ENCODE results near the gene CD86. TPM values are rescaled to one million over a fixed set of nuclear protein-coding genes. Genes with fewer than 3 reads are reported as not detected.

Gene CD86
- total and polyA plus RNA-seq, 4 donors: 1.7 to 4.0 (median 2.6) TPM

- no peak overlapping the region for H3K27ac ChIP-seq (ENCODE audit: low read depth in 1 of 2, low read length in 2 of 2)
- H3K4me1 ChIP-seq (ENCODE audit: control insufficient read depth in 4 of 4, insufficient read depth in 4 of 4, low read length in 3 of 4): no peaks in the 10 kb centered on the region
- no peaks in the 10 kb centered on the region for H3K27me3 ChIP-seq (ENCODE audit: control insufficient read depth in 4 of 4, insufficient read depth in 4 of 4, low read length in 3 of 4)
- H3K4me3 ChIP-seq (ENCODE audit: low read depth in 1 of 3, low read length in 3 of 3): no peak overlapping the region
- no peak for DNase-seq (ENCODE audit: low spot score)
- no peak for TF ChIP-seq EGR1 (IDR thresholded peaks at IDR 0.05; ENCODE audit: low read depth in 2 of 2)
- no peak for TF ChIP-seq TAF1 (conservative IDR thresholded peaks at IDR 0.05)
- no peak for TF ChIP-seq YY1 (IDR thresholded peaks at IDR 0.05)
- TF ChIP-seq RXRA (IDR thresholded peaks at IDR 0.05): no peak
- TF ChIP-seq, protein P1, sequence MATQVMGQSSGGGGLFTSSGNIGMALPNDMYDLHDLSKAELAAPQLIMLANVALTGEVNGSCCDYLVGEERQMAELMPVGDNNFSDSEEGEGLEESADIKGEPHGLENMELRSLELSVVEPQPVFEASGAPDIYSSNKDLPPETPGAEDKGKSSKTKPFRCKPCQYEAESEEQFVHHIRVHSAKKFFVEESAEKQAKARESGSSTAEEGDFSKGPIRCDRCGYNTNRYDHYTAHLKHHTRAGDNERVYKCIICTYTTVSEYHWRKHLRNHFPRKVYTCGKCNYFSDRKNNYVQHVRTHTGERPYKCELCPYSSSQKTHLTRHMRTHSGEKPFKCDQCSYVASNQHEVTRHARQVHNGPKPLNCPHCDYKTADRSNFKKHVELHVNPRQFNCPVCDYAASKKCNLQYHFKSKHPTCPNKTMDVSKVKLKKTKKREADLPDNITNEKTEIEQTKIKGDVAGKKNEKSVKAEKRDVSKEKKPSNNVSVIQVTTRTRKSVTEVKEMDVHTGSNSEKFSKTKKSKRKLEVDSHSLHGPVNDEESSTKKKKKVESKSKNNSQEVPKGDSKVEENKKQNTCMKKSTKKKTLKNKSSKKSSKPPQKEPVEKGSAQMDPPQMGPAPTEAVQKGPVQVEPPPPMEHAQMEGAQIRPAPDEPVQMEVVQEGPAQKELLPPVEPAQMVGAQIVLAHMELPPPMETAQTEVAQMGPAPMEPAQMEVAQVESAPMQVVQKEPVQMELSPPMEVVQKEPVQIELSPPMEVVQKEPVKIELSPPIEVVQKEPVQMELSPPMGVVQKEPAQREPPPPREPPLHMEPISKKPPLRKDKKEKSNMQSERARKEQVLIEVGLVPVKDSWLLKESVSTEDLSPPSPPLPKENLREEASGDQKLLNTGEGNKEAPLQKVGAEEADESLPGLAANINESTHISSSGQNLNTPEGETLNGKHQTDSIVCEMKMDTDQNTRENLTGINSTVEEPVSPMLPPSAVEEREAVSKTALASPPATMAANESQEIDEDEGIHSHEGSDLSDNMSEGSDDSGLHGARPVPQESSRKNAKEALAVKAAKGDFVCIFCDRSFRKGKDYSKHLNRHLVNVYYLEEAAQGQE (IDR thresholded peaks at IDR 0.05): no peak
- no peak for TF ChIP-seq ZBTB33 (IDR thresholded peaks at IDR 0.05)
- no peak for TF ChIP-seq HNF4A (conservative IDR thresholded peaks at IDR 0.05)
- TF ChIP-seq JUND (IDR thresholded peaks at IDR 0.05): no peak
- TF ChIP-seq RAD21 (IDR thresholded peaks at IDR 0.05): no peak
- TF ChIP-seq MAX (IDR thresholded peaks at IDR 0.05): no peak
- TF ChIP-seq FOXA1 (IDR thresholded peaks at IDR 0.05): no peak
- TF ChIP-seq, protein P2, sequence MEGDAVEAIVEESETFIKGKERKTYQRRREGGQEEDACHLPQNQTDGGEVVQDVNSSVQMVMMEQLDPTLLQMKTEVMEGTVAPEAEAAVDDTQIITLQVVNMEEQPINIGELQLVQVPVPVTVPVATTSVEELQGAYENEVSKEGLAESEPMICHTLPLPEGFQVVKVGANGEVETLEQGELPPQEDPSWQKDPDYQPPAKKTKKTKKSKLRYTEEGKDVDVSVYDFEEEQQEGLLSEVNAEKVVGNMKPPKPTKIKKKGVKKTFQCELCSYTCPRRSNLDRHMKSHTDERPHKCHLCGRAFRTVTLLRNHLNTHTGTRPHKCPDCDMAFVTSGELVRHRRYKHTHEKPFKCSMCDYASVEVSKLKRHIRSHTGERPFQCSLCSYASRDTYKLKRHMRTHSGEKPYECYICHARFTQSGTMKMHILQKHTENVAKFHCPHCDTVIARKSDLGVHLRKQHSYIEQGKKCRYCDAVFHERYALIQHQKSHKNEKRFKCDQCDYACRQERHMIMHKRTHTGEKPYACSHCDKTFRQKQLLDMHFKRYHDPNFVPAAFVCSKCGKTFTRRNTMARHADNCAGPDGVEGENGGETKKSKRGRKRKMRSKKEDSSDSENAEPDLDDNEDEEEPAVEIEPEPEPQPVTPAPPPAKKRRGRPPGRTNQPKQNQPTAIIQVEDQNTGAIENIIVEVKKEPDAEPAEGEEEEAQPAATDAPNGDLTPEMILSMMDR (IDR thresholded peaks at IDR 0.05; ENCODE audit: low read depth, low read length, missing input control): no peak
- no peak for TF ChIP-seq ATF3 (IDR thresholded peaks at IDR 0.05)
- TF ChIP-seq NR2F2 (IDR thresholded peaks at IDR 0.05): no peak
- no peak for TF ChIP-seq SP1 (IDR thresholded peaks at IDR 0.05)
- no peak for TF ChIP-seq HNF4G (IDR thresholded peaks at IDR 0.05)
- H3K9ac ChIP-seq (ENCODE audit: low read depth in 1 of 2, low read length in 2 of 2): no peak overlapping the region
- no peaks in the 10 kb centered on the region for H3K9me3 ChIP-seq (ENCODE audit: control insufficient read depth in 4 of 4, low read length in 3 of 4)
- 48% methylated on average over 1 of the region's 1 CpG for WGBS
- no peaks in the 10 kb centered on the region for H3K36me3 ChIP-seq (ENCODE audit: control insufficient read depth in 4 of 4, insufficient read depth in 3 of 4, low read depth in 1 of 4, low read length in 3 of 4)
Observed at GRCh38 chr3:122111974-122112373, 56.8 kb downstream of the CD86 start.

GRCh38 chr3:122112754-122113153 lies 57.6 kb downstream of the CD86 start:
- Histone ChIP-seq H3K27ac (ENCODE audit: low read depth in 1 of 2, low read length in 2 of 2) (no peak overlapping the region), H3K4me1 (ENCODE audit: control insufficient read depth in 4 of 4, insufficient read depth in 4 of 4, low read length in 3 of 4) (no peaks in the 10 kb centered on the region), H3K9me3 (ENCODE audit: control insufficient read depth in 4 of 4, low read length in 3 of 4) (no peaks in the 10 kb centered on the region), H3K4me3 (ENCODE audit: low read depth in 1 of 3, low read length in 3 of 3) (no peak overlapping the region), H3K27me3 (ENCODE audit: control insufficient read depth in 4 of 4, insufficient read depth in 4 of 4, low read length in 3 of 4) (no peaks in the 10 kb centered on the region), H3K9ac (ENCODE audit: low read depth in 1 of 2, low read length in 2 of 2) (no peak overlapping the region), H3K36me3 (ENCODE audit: control insufficient read depth in 4 of 4, insufficient read depth in 3 of 4, low read depth in 1 of 4, low read length in 3 of 4) (no peaks in the 10 kb centered on the region)
- DNase-seq (ENCODE audit: low spot score): no peak
- 47% methylated on average over 1 of the region's 1 CpG for WGBS
- no peak for TF ChIP-seq RAD21 (IDR thresholded peaks at IDR 0.05)
- TF ChIP-seq, protein P1 (IDR thresholded peaks at IDR 0.05): no peak
- TF ChIP-seq HNF4G (IDR thresholded peaks at IDR 0.05): no peak
- TF ChIP-seq FOXA1 (IDR thresholded peaks at IDR 0.05): no peak
- TF ChIP-seq JUND (IDR thresholded peaks at IDR 0.05): no peak
- no peak for TF ChIP-seq HNF4A (conservative IDR thresholded peaks at IDR 0.05)
- no peak for TF ChIP-seq YY1 (IDR thresholded peaks at IDR 0.05)
- no peak for TF ChIP-seq RXRA (IDR thresholded peaks at IDR 0.05)
- TF ChIP-seq ZBTB33 (IDR thresholded peaks at IDR 0.05): no peak
- TF ChIP-seq ATF3 (IDR thresholded peaks at IDR 0.05): no peak
- TF ChIP-seq MAX (IDR thresholded peaks at IDR 0.05): no peak

Measured in liver (tissue), 9 donors.